ENCODE data around the gene TMEM183A. TPM values are rescaled to one million over a fixed set of nuclear protein-coding genes. Genes with fewer than 3 reads are reported as not detected.

TMEM183A gene
- total RNA-seq, 1 donor from 2014 or later = 76.5 TPM

- no peaks in the 10 kb centered on the region for H3K36me3 Mint-ChIP-seq (ENCODE audit: low read depth)
- TF ChIP-seq CTCF (conservative IDR thresholded peaks at IDR 0.05) = no peak
- H3K9me3 Mint-ChIP-seq = no peaks in the 10 kb centered on the region
- no peak overlapping the region for H3K27ac Mint-ChIP-seq (ENCODE audit: unreplicated experiment)
- H3K4me3 Mint-ChIP-seq = no peak overlapping the region
- H3K27me3 Mint-ChIP-seq (ENCODE audit: low read depth) = no peaks in the 10 kb centered on the region
- H3K4me1 Mint-ChIP-seq = peaks cover 19% of the 10 kb centered on the region
- DNase-seq (ENCODE audit: low read depth, low spot score) = no peak
These were observed 48.8 kb downstream of the TMEM183A start for GRCh38 chr1:203056012-203056411.

GRCh38 chr1:203056516-203056915 is 49.3 kb downstream of the TMEM183A start:
- no peak overlapping the region for H3K4me3 Mint-ChIP-seq
- H3K27me3 Mint-ChIP-seq (ENCODE audit: low read depth) = no peaks in the 10 kb centered on the region
- TF ChIP-seq CTCF (conservative IDR thresholded peaks at IDR 0.05) = no peak
- H3K9me3 Mint-ChIP-seq = no peaks in the 10 kb centered on the region
- DNase-seq (ENCODE audit: low read depth, low spot score) = no peak
- H3K27ac Mint-ChIP-seq (ENCODE audit: unreplicated experiment) = peak overlapping the region; percentile 75
- H3K4me1 Mint-ChIP-seq = peaks cover 19% of the 10 kb centered on the region
- no peaks in the 10 kb centered on the region for H3K36me3 Mint-ChIP-seq (ENCODE audit: low read depth)

GRCh38 chr1:203057911-203058675 is 50.9 kb downstream of the TMEM183A start:
- no peak for TF ChIP-seq CTCF (conservative IDR thresholded peaks at IDR 0.05)
- DNase-seq (ENCODE audit: low read depth, low spot score) = no peak
- Mint-ChIP-seq H3K4me1 (peaks cover 19% of the 10 kb centered on the region), H3K27me3 (ENCODE audit: low read depth) (no peaks in the 10 kb centered on the region), H3K4me3 (no peak overlapping the region), H3K27ac (ENCODE audit: unreplicated experiment) (no peak overlapping the region), H3K9me3 (no peaks in the 10 kb centered on the region), H3K36me3 (ENCODE audit: low read depth) (no peaks in the 10 kb centered on the region)

- H3K4me3 Mint-ChIP-seq = no peak overlapping the region
- H3K4me1 Mint-ChIP-seq = peaks cover 19% of the 10 kb centered on the region
- H3K36me3 Mint-ChIP-seq (ENCODE audit: low read depth) = no peaks in the 10 kb centered on the region
- no peaks in the 10 kb centered on the region for H3K27me3 Mint-ChIP-seq (ENCODE audit: low read depth)
- no peaks in the 10 kb centered on the region for H3K9me3 Mint-ChIP-seq
- no peak for DNase-seq (ENCODE audit: low read depth, low spot score)
- H3K27ac Mint-ChIP-seq (ENCODE audit: unreplicated experiment) = no peak overlapping the region
- TF ChIP-seq CTCF (conservative IDR thresholded peaks at IDR 0.05) = no peak
These were observed 51.4 kb downstream of the TMEM183A start for GRCh38 chr1:203058676-203058935.

- TF ChIP-seq CTCF (conservative IDR thresholded peaks at IDR 0.05) = no peak
- Mint-ChIP-seq H3K36me3 (ENCODE audit: low read depth) (no peaks in the 10 kb centered on the region), H3K27me3 (ENCODE audit: low read depth) (no peaks in the 10 kb centered on the region)
These were observed 52.3 kb downstream of the TMEM183A start for GRCh38 chr1:203059485-203059884.

More at GRCh38 chr1:203059485-203059884, 52.3 kb downstream of the TMEM183A start:
- H3K4me3 Mint-ChIP-seq = no peak overlapping the region
- peak overlapping the region; percentile 76 for H3K27ac Mint-ChIP-seq (ENCODE audit: unreplicated experiment)
- no peak for DNase-seq (ENCODE audit: low read depth, low spot score)
- H3K9me3 Mint-ChIP-seq = no peaks in the 10 kb centered on the region
- peaks cover 16% of the 10 kb centered on the region for H3K4me1 Mint-ChIP-seq

Data from neural crest cell (in vitro differentiated cells).